Small intestine (tissue), 16 donors: Measurements from ENCODE around the gene SRSF11. TPM values are rescaled to one million over a fixed set of nuclear protein-coding genes. Genes with fewer than 3 reads are reported as not detected.
"Not testable (repeated sequence)": the region's sequence is repeated elsewhere in the genome, so short reads cannot be mapped to it uniquely, and the experiment has no call there.

Source experiments
- DNase-seq, 2 donors: peaks; one replicate each; pipeline versions ENCODE4 v3.0.0 to v3.0.0-alpha.2; 2013
- FAIRE-seq: peaks from 2 replicates; lab custom pipeline; 2012; peaks lifted over from hg19 to GRCh38; lab: Jason Lieb, UNC
- H3K27ac ChIP-seq, 3 donors: one replicate each; pipeline ENCODE4 v1.5.1; 2013; ENCODE audit warnings: low read length in 2 of 3, mild to moderate bottlenecking in 2 of 3, control low read depth in 1 of 3, inconsistent platforms in 1 of 3, low read depth in 1 of 3, moderate library complexity in 1 of 3
- H3K27me3 ChIP-seq, 3 donors: one replicate each; pipeline ENCODE4 v1.6.1; 2013; ENCODE audit warnings: low read length in 3 of 3, inconsistent platforms in 1 of 3; ENCODE audit not compliant: control insufficient read depth in 3 of 3, insufficient read depth in 3 of 3
- H3K36me3 ChIP-seq, 3 donors: one replicate each; pipeline ENCODE4 v1.6.1; 2013; ENCODE audit warnings: low read length in 3 of 3, inconsistent platforms in 1 of 3, low read depth in 1 of 3, mild to moderate bottlenecking in 1 of 3, moderate library complexity in 1 of 3; ENCODE audit not compliant: control insufficient read depth in 3 of 3, insufficient read depth in 2 of 3
- H3K4me1 ChIP-seq, 3 donors: one replicate each; pipeline ENCODE4 v1.6.1; 2013; ENCODE audit warnings: low read length in 2 of 3, inconsistent platforms in 1 of 3, low read depth in 1 of 3, mild to moderate bottlenecking in 1 of 3, moderate library complexity in 1 of 3; ENCODE audit not compliant: control insufficient read depth in 3 of 3, insufficient read depth in 2 of 3
- H3K4me3 ChIP-seq, 3 donors: one replicate each; pipeline ENCODE4 v1.5.1; 2013; ENCODE audit warnings: low read length in 3 of 3, control low read depth in 1 of 3, inconsistent platforms in 1 of 3, low read depth in 1 of 3, mild to moderate bottlenecking in 1 of 3, moderate library complexity in 1 of 3
- H3K9me3 ChIP-seq, 2 donors: one replicate each; pipeline ENCODE4 v1.6.1; 2013; ENCODE audit warnings: low read depth in 1 of 2, low read length in 1 of 2; ENCODE audit not compliant: control insufficient read depth in 2 of 2, insufficient read depth in 1 of 2
- WGBS, 3 donors: extraction: QIAGEN DNeasy Blood & Tissue Kit; methylation state at CpG; one replicate each; pipeline ENCODE4 v1.1.7; 2013; 5-methylcytosine and 5-hydroxymethylcytosine counted together
- long read RNA-seq, 10 donors: transcript quantifications; one replicate each; lab custom pipeline, GENCODE V29; 2026
- polyA plus RNA-seq, 4 donors: library from polyadenylated mRNA; stranded (reverse) in 3 of 4; unstranded in 1 of 4; fragments of 200-250 nt in 3 of 4; fragments of 120-200 nt in 1 of 4; gene quantifications; one replicate each; pipeline versions ENCODE4 v1.2.1 to v1.2.3, GENCODE V29; 2013
- donor health status: healthy with polysubstance abuse.
- donor health status: control.
- donor health status: control.
- donor health status: Bipolar disorder and iron deficiency.
- donor health status: healthy.

The SRSF11 gene, protein sequence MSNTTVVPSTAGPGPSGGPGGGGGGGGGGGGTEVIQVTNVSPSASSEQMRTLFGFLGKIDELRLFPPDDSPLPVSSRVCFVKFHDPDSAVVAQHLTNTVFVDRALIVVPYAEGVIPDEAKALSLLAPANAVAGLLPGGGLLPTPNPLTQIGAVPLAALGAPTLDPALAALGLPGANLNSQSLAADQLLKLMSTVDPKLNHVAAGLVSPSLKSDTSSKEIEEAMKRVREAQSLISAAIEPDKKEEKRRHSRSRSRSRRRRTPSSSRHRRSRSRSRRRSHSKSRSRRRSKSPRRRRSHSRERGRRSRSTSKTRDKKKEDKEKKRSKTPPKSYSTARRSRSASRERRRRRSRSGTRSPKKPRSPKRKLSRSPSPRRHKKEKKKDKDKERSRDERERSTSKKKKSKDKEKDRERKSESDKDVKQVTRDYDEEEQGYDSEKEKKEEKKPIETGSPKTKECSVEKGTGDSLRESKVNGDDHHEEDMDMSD
- 100 to 1,000 TPM in 3 of 4 donors, 10 to 100 TPM in 1; 67.3 to 283 (median 173) TPM for polyA plus RNA-seq
- long read RNA-seq, donor 1, result 0 reads
- long read RNA-seq, donor 2, transcript SRSF11-201 (10 exons, 3,034 nt), result minor isoform, 6 of 13 reads
- long read RNA-seq, donor 2, transcript SRSF11-216 (3 exons, 784 nt), result major isoform, 7 of 13 reads
- long read RNA-seq, donor 2, partial matches to known transcripts, result 0 of 13 reads
- long read RNA-seq, donor 2, other reads (novel, unspliced or antisense), result 0 of 13 reads
- long read RNA-seq, donor 3, full-length matches to known transcripts, result 21 of 150 reads
- long read RNA-seq, donor 3, partial matches to known transcripts, result 129 of 150 reads
- long read RNA-seq, donor 3, other reads (novel, unspliced or antisense), result 0 of 150 reads
- long read RNA-seq, donor 4, partial matches to known transcripts, result 0 of 1 reads
- long read RNA-seq, donor 4, other reads (novel, unspliced or antisense), result 0 of 1 reads
- long read RNA-seq, donor 5, partial matches to known transcripts, result 23 of 29 reads
- long read RNA-seq, donor 5, other reads (novel, unspliced or antisense), result 0 of 29 reads
- long read RNA-seq, donor 6, full-length matches to known transcripts, result 19 of 61 reads
- long read RNA-seq, donor 6, partial matches to known transcripts, result 42 of 61 reads
- long read RNA-seq, donor 6, other reads (novel, unspliced or antisense), result 0 of 61 reads
- long read RNA-seq, donor 7, result 0 reads
- long read RNA-seq, donor 8, full-length matches to known transcripts, result 9 of 17 reads
- long read RNA-seq, donor 8, partial matches to known transcripts, result 8 of 17 reads
- long read RNA-seq, donor 8, other reads (novel, unspliced or antisense), result 0 of 17 reads
- long read RNA-seq, donor 9, full-length matches to known transcripts, result 3 of 9 reads
- long read RNA-seq, donor 9, partial matches to known transcripts, result 6 of 9 reads
- long read RNA-seq, donor 9, other reads (novel, unspliced or antisense), result 0 of 9 reads
- long read RNA-seq, donor 10, full-length matches to known transcripts, result 39 of 184 reads
- long read RNA-seq, donor 10, partial matches to known transcripts, result 140 of 184 reads
- long read RNA-seq, donor 10, other reads (novel, unspliced or antisense), result 5 of 184 reads

- H3K27me3 ChIP-seq, result no peaks in the 10 kb centered on the region
- peak within 1 kb of the TSS; percentile 60 to 83 (median 74) for H3K4me3 ChIP-seq
- peak; percentile 93 to 99 for DNase-seq
- peaks cover 0 to 7% (median under 1%) of the 10 kb centered on the region in 3 donors for H3K4me1 ChIP-seq
- peaks cover 3 to 7% (median 5%) of the 10 kb centered on the region in 3 donors for H3K36me3 ChIP-seq
- H3K9me3 ChIP-seq, result no peaks in the 10 kb centered on the region
- peak within 1 kb of the TSS; percentile 99 for H3K27ac ChIP-seq
- FAIRE-seq, result no peak
- 0 to 1% (median 0%) methylated on average over 63 to 74 of the region's 74 CpGs for WGBS, 3 donors
Observed at GRCh38 chr1:70221238-70222121, at the start of gene SRSF11. TSS of gene SRSF11 (plus strand) at chr1:70221380. CDS start at chr1:70221637, 257 bp downstream.

DNA sequence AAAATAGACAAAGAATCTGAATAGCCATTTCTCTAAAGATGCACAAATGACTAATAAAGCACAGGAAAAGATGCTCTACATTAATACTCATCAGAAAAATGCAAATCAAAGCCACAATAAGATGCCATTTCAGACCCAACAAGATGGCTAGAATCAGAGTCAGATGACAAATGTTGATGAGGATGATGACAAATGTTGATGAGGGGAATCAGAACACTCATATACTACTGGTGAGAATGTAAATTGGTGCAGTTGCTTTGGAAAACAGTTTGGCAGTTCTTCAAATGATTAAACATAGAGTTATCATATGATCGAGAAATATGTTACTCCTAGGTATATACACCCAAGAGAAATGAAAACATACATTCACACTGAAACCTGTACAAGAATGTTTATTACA is 49.7 kb upstream of the SRSF11 start:
- DNase-seq, result no peak
- Histone ChIP-seq H3K4me3 (no peak overlapping the region), H3K27ac (no peak overlapping the region), H3K36me3 (peaks cover 0 to 12% (median 0%) of the 10 kb centered on the region in 3 donors), H3K9me3 (no peaks in the 10 kb centered on the region), H3K4me1 (no peaks in the 10 kb centered on the region), H3K27me3 (no peaks in the 10 kb centered on the region)
- FAIRE-seq, result no peak
- 88 to 100% (median 92%) methylated on average over 1 of the region's 1 CpG for WGBS, 3 donors

DNA sequence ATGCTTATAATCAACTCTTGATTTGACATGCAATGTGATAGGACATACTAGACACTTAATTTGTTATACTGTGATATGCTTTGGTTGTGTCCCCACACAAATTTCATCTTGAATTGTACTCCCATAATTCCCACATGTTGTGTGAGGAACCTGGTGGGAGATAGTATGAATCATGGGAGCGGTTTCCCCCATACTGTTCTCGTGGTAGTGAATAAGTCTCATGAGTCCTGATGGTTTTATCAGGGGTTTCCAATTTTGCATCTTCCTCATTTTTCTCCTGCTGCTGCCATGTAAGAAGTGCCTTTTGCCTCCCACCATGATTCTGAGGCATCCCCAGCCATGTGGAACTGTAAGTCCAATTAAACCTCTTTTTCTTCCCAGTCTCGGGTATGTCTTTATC is 36.0 kb upstream of the SRSF11 start:
- H3K36me3 ChIP-seq, H3K27ac ChIP-seq, H3K9me3 ChIP-seq, H3K4me1 ChIP-seq, H3K4me3 ChIP-seq, FAIRE-seq, H3K27me3 ChIP-seq, DNase-seq: not testable (repeated sequence)
- 94 to 99% (median 96%) methylated on average over 3 of the region's 3 CpGs for WGBS, 3 donors

GRCh38 chr1:70188522-70188921 is 32.7 kb upstream of the SRSF11 start:
- H3K4me3 ChIP-seq, result no peak overlapping the region
- no peak for FAIRE-seq
- 95 to 98% (median 96%) methylated on average over 2 of the region's 2 CpGs for WGBS, 3 donors
- no peak overlapping the region for H3K27ac ChIP-seq
- H3K36me3 ChIP-seq, result peaks cover 0 to 4% (median 2%) of the 10 kb centered on the region in 3 donors
- DNase-seq, result no peak
- no peaks in the 10 kb centered on the region for H3K4me1 ChIP-seq
- no peaks in the 10 kb centered on the region for H3K27me3 ChIP-seq
- H3K9me3 ChIP-seq, result no peaks in the 10 kb centered on the region

DNA sequence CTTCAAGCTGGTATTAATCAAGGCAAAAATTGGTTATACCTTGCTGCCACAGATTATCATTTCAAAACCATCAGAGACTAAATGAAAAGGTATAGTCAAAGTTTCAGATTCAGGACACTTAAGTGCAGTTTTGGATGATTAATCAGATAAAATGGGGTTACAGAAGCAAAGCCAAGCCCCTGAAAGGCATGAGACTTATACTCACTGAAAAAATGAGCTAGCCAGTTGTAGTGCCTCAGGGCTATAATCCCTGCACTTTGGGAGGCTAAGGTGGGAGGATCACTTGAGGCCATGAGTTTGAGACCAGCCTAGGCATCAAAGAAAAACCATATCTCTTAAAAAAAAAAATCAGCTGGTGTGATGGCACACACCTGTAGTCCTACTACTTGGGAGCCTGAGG is 31.0 kb upstream of the SRSF11 start:
- Histone ChIP-seq H3K9me3 (no peaks in the 10 kb centered on the region), H3K4me3 (no peak overlapping the region), H3K36me3 (peaks cover 0 to 3% (median under 1%) of the 10 kb centered on the region in 3 donors), H3K4me1 (no peaks in the 10 kb centered on the region), H3K27me3 (no peaks in the 10 kb centered on the region), H3K27ac (no peak overlapping the region)
- no peak for DNase-seq
- no peak for FAIRE-seq

DNA sequence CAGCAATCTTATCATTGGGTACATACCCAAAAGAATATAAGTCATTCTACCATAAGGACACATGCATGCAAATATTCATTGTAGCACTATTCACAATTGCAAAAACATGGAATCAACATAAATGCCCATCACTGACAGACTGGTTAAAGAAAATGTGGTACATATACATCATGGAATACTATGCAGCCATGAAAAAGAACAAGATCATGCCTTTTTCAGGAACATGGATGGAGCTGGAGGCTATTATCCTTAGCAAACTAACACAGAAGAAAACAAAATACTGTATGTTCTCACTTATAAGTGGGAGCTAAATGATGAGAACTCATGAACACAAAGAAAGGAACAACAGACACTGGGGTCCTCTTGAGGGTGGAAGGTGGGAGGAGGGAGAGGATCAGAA is 28.7 kb upstream of the SRSF11 start:
- H3K36me3 ChIP-seq, H3K4me3 ChIP-seq, H3K27ac ChIP-seq, H3K4me1 ChIP-seq, FAIRE-seq, H3K27me3 ChIP-seq, DNase-seq, H3K9me3 ChIP-seq: not testable (repeated sequence)

DNA sequence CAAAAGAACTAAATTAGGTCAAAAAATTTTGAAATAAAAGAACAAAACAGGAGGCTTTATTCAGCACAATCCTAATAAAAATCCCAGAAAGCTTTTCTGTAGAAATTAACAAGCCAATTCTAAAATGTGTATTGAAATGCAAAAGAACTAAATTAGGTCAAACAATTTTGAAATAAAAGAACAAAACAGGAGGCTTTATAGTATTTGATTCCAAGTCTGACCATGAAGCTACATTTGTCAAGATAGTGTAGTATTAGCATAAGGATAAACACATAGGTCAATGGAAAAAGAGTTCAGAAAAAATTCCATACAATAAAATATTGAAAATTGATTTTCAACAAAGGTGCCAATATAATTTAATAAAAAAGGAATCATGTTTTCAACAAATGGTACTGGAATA is 26.6 kb upstream of the SRSF11 start:
- Histone ChIP-seq H3K9me3 (no peaks in the 10 kb centered on the region), H3K27ac (no peak overlapping the region), H3K4me3 (no peak overlapping the region), H3K4me1 (no peaks in the 10 kb centered on the region), H3K27me3 (no peaks in the 10 kb centered on the region), H3K36me3 (no peaks in the 10 kb centered on the region)
- FAIRE-seq (peak; percentile 5), DNase-seq (no peak)
